Measurements from ENCODE around the gene ADRM1.

DNA sequence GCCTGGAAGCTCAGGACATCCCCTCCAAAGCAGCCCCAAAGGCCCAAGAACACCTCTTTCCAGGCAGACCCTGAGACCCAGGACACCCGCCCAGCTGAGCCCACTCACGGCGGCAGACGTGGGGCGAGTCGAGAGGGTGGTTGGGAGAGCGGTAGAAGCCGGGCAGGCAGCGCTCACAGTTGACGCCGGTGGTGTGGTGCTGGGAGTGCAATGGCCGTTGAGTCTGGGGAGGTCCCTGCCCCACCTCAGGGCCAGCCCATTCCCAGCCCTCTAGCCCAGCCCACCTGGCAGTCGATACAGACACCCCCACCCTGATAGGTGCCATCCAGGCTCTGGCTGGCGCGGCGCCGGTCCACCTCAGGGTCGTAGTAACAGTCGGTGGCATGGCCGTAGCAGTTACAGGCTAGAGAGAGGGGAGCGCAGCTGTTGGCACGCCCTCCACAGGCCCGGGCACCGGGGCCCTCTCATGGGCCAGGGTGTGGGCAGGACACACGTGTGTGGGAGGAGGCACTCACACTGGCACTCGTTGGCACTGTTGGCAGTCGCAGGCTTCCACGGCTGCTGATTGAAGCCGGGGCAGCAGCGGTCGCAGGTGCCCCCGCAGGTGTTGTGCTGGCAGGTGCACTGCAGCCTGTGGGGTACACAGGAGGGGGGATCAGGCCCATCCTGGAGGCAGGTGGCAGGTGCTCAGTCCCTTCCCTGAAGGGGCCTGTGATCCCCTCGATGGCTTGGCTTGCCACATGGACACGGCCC lies 43.8 kb downstream of the ADRM1 start:
- TF ChIP-seq, protein P1, sequence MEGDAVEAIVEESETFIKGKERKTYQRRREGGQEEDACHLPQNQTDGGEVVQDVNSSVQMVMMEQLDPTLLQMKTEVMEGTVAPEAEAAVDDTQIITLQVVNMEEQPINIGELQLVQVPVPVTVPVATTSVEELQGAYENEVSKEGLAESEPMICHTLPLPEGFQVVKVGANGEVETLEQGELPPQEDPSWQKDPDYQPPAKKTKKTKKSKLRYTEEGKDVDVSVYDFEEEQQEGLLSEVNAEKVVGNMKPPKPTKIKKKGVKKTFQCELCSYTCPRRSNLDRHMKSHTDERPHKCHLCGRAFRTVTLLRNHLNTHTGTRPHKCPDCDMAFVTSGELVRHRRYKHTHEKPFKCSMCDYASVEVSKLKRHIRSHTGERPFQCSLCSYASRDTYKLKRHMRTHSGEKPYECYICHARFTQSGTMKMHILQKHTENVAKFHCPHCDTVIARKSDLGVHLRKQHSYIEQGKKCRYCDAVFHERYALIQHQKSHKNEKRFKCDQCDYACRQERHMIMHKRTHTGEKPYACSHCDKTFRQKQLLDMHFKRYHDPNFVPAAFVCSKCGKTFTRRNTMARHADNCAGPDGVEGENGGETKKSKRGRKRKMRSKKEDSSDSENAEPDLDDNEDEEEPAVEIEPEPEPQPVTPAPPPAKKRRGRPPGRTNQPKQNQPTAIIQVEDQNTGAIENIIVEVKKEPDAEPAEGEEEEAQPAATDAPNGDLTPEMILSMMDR (conservative IDR thresholded peaks at IDR 0.05; ENCODE audit: low read length): no peak
- TF ChIP-seq EZH2phosphoT487 (IDR thresholded peaks at IDR 0.05; ENCODE audit: borderline replicate concordance, low read depth, low read length): no peak

Data from OCI-LY7 (cell line).